Activated naive CD4-positive, alpha-beta T cell treated with anti-CD3 and anti-CD28 coated beads, Interleukin-2, amount 50 U/mL, for 24 hours (primary cell): ENCODE data around the gene LINGO4.
"Not testable (repeated sequence)": the region's sequence is repeated elsewhere in the genome, so short reads cannot be mapped to it uniquely, and the experiment has no call there.

Experiments
- H3K27ac Mint-ChIP-seq: one replicate; pipeline ENCODE4 v1.8.0; 2021; ENCODE audit warnings: mild to moderate bottlenecking, mixed read lengths
- H3K27me3 Mint-ChIP-seq: one replicate; pipeline ENCODE4 v1.8.0; 2021; ENCODE audit warnings: mixed read lengths
- H3K36me3 Mint-ChIP-seq: one replicate; pipeline ENCODE4 v1.8.0; 2021; ENCODE audit warnings: mixed read lengths
- H3K4me1 Mint-ChIP-seq: one replicate; pipeline ENCODE4 v1.8.0; 2021; ENCODE audit warnings: mixed read lengths
- H3K4me3 Mint-ChIP-seq: one replicate; pipeline ENCODE4 v1.8.0; 2021; ENCODE audit warnings: mild to moderate bottlenecking, mixed read lengths
- H3K9me3 Mint-ChIP-seq: one replicate; pipeline ENCODE4 v1.8.0; 2021; ENCODE audit warnings: mixed read lengths

LINGO4 gene

GRCh38 chr1:151787689-151788088 lies 17.5 kb downstream of the LINGO4 start:
- no peak overlapping the region for H3K27ac Mint-ChIP-seq
- no peaks in the 10 kb centered on the region for H3K36me3 Mint-ChIP-seq
- H3K4me1 Mint-ChIP-seq: peaks cover 34% of the 10 kb centered on the region
- H3K4me3 Mint-ChIP-seq: no peak overlapping the region
- H3K9me3 Mint-ChIP-seq: no peaks in the 10 kb centered on the region
- H3K27me3 Mint-ChIP-seq: no peaks in the 10 kb centered on the region

GRCh38 chr1:151783796-151784195 lies 21.4 kb downstream of the LINGO4 start:
- Mint-ChIP-seq H3K9me3 (no peaks in the 10 kb centered on the region), H3K27me3 (no peaks in the 10 kb centered on the region), H3K4me3 (no peak overlapping the region), H3K36me3 (peaks cover 9% of the 10 kb centered on the region), H3K4me1 (peaks cover 3% of the 10 kb centered on the region), H3K27ac (no peak overlapping the region)

- Mint-ChIP-seq H3K27me3 (no peaks in the 10 kb centered on the region), H3K9me3 (no peaks in the 10 kb centered on the region), H3K27ac (no peak overlapping the region), H3K36me3 (peaks cover 14% of the 10 kb centered on the region), H3K4me1 (no peaks in the 10 kb centered on the region), H3K4me3 (no peak overlapping the region)
Measured at GRCh38 chr1:151782741-151783140, 22.5 kb downstream of the LINGO4 start.

GRCh38 chr1:151782026-151782425 lies 23.2 kb downstream of the LINGO4 start:
- not testable (repeated sequence) for H3K27ac Mint-ChIP-seq, H3K4me1 Mint-ChIP-seq, H3K27me3 Mint-ChIP-seq, H3K9me3 Mint-ChIP-seq, H3K4me3 Mint-ChIP-seq
- H3K36me3 Mint-ChIP-seq: peaks cover 14% of the 10 kb centered on the region

- not testable (repeated sequence) for H3K9me3 Mint-ChIP-seq, H3K4me1 Mint-ChIP-seq, H3K27me3 Mint-ChIP-seq, H3K4me3 Mint-ChIP-seq, H3K27ac Mint-ChIP-seq
- peaks cover 16% of the 10 kb centered on the region for H3K36me3 Mint-ChIP-seq
Measured at GRCh38 chr1:151780736-151781135, 24.5 kb downstream of the LINGO4 start.

GRCh38 chr1:151779852-151780251 lies 25.4 kb downstream of the LINGO4 start:
- H3K4me1 Mint-ChIP-seq: no peaks in the 10 kb centered on the region
- no peaks in the 10 kb centered on the region for H3K27me3 Mint-ChIP-seq
- no peak overlapping the region for H3K4me3 Mint-ChIP-seq

GRCh38 chr1:151777317-151777716 lies 27.9 kb downstream of the LINGO4 start:
- Mint-ChIP-seq H3K4me3 (no peak overlapping the region), H3K9me3 (no peaks in the 10 kb centered on the region), H3K4me1 (no peaks in the 10 kb centered on the region), H3K27me3 (no peaks in the 10 kb centered on the region), H3K36me3 (peaks cover 16% of the 10 kb centered on the region), H3K27ac (no peak overlapping the region)

More at GRCh38 chr1:151779852-151780251, 25.4 kb downstream of the LINGO4 start:
- Mint-ChIP-seq H3K36me3 (peaks cover 16% of the 10 kb centered on the region), H3K9me3 (no peaks in the 10 kb centered on the region), H3K27ac (no peak overlapping the region)

- H3K4me1 Mint-ChIP-seq: no peaks in the 10 kb centered on the region
- H3K27ac Mint-ChIP-seq: no peak overlapping the region
- no peaks in the 10 kb centered on the region for H3K27me3 Mint-ChIP-seq
- no peak overlapping the region for H3K4me3 Mint-ChIP-seq
- H3K9me3 Mint-ChIP-seq: no peaks in the 10 kb centered on the region
- peaks cover 16% of the 10 kb centered on the region for H3K36me3 Mint-ChIP-seq
Measured at GRCh38 chr1:151776665-151777062, 28.6 kb downstream of the LINGO4 start.

- H3K4me3 Mint-ChIP-seq: no peak overlapping the region
- no peaks in the 10 kb centered on the region for H3K27me3 Mint-ChIP-seq
- no peaks in the 10 kb centered on the region for H3K4me1 Mint-ChIP-seq
- peaks cover 12% of the 10 kb centered on the region for H3K36me3 Mint-ChIP-seq
- H3K9me3 Mint-ChIP-seq: no peaks in the 10 kb centered on the region
- H3K27ac Mint-ChIP-seq: no peak overlapping the region
Measured at GRCh38 chr1:151775894-151776664, 29.1 kb downstream of the LINGO4 start.

- no peaks in the 10 kb centered on the region for H3K4me1 Mint-ChIP-seq
- no peak overlapping the region for H3K4me3 Mint-ChIP-seq
- H3K9me3 Mint-ChIP-seq: no peaks in the 10 kb centered on the region
- no peak overlapping the region for H3K27ac Mint-ChIP-seq
- H3K36me3 Mint-ChIP-seq: peaks cover 7% of the 10 kb centered on the region
- no peaks in the 10 kb centered on the region for H3K27me3 Mint-ChIP-seq
Measured at GRCh38 chr1:151774256-151774922, 30.8 kb downstream of the LINGO4 start.

GRCh38 chr1:151773702-151774101 lies 31.5 kb downstream of the LINGO4 start:
- Mint-ChIP-seq H3K36me3 (peaks cover 7% of the 10 kb centered on the region), H3K4me1 (no peaks in the 10 kb centered on the region), H3K27ac (no peak overlapping the region), H3K27me3 (no peaks in the 10 kb centered on the region), H3K9me3 (no peaks in the 10 kb centered on the region), H3K4me3 (no peak overlapping the region)

GRCh38 chr1:151769270-151769669 lies 35.9 kb downstream of the LINGO4 start:
- H3K4me1 Mint-ChIP-seq, H3K9me3 Mint-ChIP-seq, H3K4me3 Mint-ChIP-seq, H3K27me3 Mint-ChIP-seq, H3K27ac Mint-ChIP-seq, H3K36me3 Mint-ChIP-seq: not testable (repeated sequence)

GRCh38 chr1:151768351-151769066 lies 36.7 kb downstream of the LINGO4 start:
- H3K4me3 Mint-ChIP-seq, H3K9me3 Mint-ChIP-seq, H3K27me3 Mint-ChIP-seq, H3K4me1 Mint-ChIP-seq, H3K36me3 Mint-ChIP-seq, H3K27ac Mint-ChIP-seq: not testable (repeated sequence)

GRCh38 chr1:151763990-151764389 lies 41.2 kb downstream of the LINGO4 start:
- Mint-ChIP-seq H3K36me3 (peaks cover 4% of the 10 kb centered on the region), H3K27ac (peak overlapping the region; percentile 99), H3K9me3 (no peaks in the 10 kb centered on the region), H3K4me1 (peaks cover 19% of the 10 kb centered on the region), H3K27me3 (no peaks in the 10 kb centered on the region), H3K4me3 (peak overlapping the region; percentile 97)

- Mint-ChIP-seq H3K4me3 (peak within 1 kb of the TSS; percentile 97), H3K27ac (peak within 1 kb of the TSS; percentile 99), H3K4me1 (peaks cover 19% of the 10 kb centered on the region), H3K9me3 (no peaks in the 10 kb centered on the region), H3K27me3 (no peaks in the 10 kb centered on the region), H3K36me3 (peaks cover 4% of the 10 kb centered on the region)
Measured at GRCh38 chr1:151762941-151763921, 42.0 kb downstream of the LINGO4 start, which contains the start of gene MRPL9. Gene MRPL9 (minus strand): TSS chr1:151763496. CDS start chr1:151763479, 17 bp downstream.
